Measurements from ENCODE around the gene IFTAP.
"Not testable (repeated sequence)": the region's sequence is repeated elsewhere in the genome, so short reads cannot be mapped to it uniquely, and the experiment has no call there.

IFTAP gene

GRCh38 chr11:36638556-36638955 lies 44.3 kb downstream of the IFTAP start:
- no peak for DNase-seq (ENCODE audit: low spot score)

GRCh38 chr11:36657610-36658267 lies 63.4 kb downstream of the IFTAP start:
- no peak for DNase-seq (ENCODE audit: low spot score)

DNA sequence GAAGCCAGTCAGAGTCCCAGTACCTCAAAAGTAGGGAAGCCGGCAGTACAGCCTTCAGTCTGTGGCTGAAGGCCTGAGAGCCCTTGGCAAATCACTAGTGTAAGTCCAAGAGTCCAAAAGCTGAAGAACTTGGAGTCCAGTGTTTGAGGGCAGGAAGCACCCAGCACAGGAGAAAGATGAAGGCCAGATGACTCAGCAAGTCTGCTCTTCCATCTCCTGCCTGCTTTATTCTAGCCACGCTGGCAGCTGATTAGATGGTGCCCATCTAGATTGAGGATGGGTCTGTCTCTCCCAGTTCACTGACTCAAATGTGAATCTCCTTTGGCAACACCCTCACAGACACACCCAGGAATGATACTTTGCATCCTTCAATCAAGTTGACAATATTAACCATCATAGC lies 67.1 kb downstream of the IFTAP start:
- DNase-seq (ENCODE audit: low spot score) = not testable (repeated sequence)

DNA sequence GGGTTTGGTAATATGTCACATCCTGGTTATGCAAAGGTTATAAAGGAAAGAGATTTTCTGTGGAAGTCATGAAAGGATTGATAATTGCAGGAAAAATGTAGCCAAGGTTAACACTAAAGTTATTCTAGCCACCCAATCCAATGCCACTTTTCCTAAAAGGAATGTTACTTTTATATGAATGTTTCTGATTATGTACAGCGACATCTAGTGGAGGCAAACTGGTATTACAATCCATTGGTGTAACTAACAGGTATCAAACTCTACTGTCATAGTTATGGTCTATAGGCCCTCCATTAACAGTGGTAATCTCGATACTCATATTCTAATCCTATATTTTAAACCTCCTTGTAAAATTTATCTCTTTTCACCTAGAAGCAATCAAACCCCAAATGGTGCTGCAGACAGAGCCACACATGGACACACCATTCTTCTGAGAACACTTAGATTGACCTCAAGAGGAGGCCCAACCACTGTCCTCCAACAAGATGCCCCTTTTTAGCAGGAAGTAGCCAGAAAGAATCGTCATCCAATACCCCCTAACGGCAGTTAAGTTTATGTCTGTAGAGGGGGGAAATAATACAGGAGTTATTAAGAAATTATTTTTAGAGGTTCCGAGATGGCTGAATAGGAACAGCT lies 78.6 kb downstream of the IFTAP start:
- DNase-seq (ENCODE audit: low spot score) = peak; percentile 58

GRCh38 chr11:36679547-36679946 lies 85.2 kb downstream of the IFTAP start:
- not testable (repeated sequence) for DNase-seq (ENCODE audit: low spot score)

GRCh38 chr11:36683818-36684217 lies 89.5 kb downstream of the IFTAP start:
- no peak for DNase-seq (ENCODE audit: low spot score)

DNA sequence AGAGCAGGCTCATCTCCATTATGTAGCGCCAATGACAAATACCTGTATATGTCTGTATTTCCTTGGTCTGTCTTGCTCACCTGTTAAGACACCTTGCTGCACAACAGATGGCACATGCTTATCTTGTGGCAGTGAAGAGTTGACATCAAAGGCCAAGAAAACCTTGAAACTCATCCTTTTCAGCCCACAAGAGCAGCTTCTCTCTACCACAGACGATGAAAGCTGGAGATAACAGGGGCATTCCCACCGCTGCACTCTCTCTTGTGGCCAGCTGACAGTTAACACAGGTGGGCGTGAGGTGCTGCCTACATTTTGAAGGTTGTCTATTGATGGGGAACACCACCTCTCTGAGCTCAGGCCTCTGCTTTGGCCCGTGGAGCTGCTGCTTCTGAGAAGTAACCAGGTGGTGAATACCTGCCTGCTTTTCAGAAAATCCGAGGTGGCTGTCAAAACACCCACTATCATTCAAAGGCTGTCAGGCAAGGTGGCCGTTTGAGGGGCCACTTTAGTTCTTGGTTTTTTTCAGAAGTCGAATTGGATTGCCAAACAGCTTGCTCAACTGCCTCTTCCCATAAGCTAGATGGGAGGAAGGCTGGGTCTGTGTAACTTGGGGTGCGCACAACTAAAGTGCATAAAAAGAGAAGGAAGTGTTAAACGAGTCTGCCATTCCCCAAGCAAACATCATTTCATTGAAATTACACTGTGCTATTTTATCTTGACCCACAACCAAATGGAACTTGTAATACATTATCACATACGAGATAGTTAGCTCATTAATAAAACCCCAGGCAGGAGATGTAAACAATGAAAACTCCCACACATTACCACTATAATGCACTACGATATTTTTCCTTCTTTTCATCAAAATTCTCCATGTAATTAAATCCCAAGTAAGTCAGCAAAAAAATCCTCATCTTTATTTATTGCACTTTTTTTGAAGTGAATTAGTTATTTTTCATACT lies 90.8 kb downstream of the IFTAP start:
- DNase-seq (ENCODE audit: low spot score) = no peak

DNA sequence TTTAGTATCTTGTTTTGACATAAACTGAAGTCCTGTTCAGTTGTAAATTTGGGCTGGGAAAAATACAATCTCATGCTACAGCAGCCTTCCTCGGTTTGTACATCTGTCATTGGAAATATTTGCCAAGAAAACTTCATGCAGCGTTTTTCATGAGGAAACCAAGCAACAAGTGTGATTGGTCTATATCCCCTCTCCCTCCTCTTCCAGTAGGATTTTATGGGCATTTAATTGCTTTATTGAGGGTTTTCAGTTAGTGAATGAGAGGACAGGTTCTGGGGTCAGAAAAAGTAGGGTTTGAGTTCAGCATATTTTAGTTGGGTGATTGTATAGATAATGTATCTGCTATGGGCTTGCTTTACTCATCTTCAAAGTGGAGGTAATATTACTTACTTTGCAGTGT lies 93.8 kb downstream of the IFTAP start:
- DNase-seq (ENCODE audit: low spot score) = no peak

DNA sequence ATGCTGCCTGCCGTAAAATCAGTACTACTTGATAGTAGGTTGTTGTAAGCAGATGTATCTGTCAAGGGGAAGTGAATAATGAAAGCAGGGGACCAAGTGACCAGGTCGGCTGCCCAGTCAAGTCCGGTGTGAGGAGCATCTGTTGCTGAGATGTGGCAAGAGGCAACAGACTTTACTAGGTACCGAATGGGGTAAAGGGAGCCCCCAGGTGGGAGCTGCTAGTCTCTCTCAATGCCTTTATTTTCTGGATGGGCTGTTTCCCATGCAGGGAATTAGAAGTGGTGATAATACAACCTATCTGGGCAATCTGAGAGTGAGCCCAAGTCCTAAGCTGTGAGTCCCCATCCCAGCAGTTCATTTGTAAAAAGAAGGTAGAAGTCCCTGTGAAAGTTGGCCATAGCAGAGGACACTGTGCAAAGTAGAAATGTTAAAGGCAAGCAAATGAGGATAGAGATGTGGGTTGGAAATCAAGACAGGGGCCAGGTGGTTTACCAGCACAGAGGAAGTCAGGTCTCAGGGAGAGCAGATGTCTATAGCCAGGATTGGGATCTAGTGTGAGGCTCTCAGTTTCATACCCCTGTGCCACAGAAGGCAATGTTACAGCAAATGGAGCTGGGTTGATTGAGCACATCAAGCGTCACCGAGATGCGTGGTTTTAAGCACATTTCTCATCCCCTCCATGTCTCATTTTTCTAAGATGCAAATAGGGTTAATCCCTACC lies 94.4 kb downstream of the IFTAP start:
- DNase-seq (ENCODE audit: low spot score) = no peak

GRCh38 chr11:36689442-36689841 lies 95.1 kb downstream of the IFTAP start:
- DNase-seq (ENCODE audit: low spot score) = no peak

- no peak for DNase-seq (ENCODE audit: low spot score)
These were observed 98.4 kb downstream of the IFTAP start for GRCh38 chr11:36692704-36693103.

- no peak for DNase-seq (ENCODE audit: low spot score)
These were observed 99.0 kb downstream of the IFTAP start for GRCh38 chr11:36693139-36693843.

- no peak for DNase-seq (ENCODE audit: low spot score)
These were observed 100.8 kb downstream of the IFTAP start for GRCh38 chr11:36695111-36695510.

GRCh38 chr11:36695571-36695970 lies 101.3 kb downstream of the IFTAP start:
- DNase-seq (ENCODE audit: low spot score) = no peak

- no peak for DNase-seq (ENCODE audit: low spot score)
These were observed 102.2 kb downstream of the IFTAP start for GRCh38 chr11:36696550-36696949.

- no peak for DNase-seq (ENCODE audit: low spot score)
These were observed 105.0 kb downstream of the IFTAP start for GRCh38 chr11:36699271-36699670.

DNA sequence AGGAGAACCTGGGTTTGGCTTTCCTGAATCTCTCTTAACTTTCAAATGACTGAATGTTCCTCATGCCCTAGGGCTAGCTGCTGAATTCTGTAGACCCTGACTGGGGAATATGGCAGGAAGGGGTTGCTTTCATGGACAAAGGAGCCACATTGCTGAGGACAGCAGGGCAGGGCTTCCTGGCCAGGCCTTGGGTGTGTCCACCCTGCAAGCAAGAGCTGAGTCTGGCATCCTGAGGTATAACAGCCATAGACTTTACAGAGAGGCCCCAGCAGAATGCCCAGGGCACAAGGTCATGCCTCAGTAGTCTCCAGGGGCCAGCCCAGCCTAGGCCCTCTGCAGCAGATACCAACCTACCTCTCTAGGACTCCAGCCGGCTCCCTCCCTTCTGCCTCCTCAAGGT lies 105.9 kb downstream of the IFTAP start:
- DNase-seq (ENCODE audit: low spot score) = no peak

DNA sequence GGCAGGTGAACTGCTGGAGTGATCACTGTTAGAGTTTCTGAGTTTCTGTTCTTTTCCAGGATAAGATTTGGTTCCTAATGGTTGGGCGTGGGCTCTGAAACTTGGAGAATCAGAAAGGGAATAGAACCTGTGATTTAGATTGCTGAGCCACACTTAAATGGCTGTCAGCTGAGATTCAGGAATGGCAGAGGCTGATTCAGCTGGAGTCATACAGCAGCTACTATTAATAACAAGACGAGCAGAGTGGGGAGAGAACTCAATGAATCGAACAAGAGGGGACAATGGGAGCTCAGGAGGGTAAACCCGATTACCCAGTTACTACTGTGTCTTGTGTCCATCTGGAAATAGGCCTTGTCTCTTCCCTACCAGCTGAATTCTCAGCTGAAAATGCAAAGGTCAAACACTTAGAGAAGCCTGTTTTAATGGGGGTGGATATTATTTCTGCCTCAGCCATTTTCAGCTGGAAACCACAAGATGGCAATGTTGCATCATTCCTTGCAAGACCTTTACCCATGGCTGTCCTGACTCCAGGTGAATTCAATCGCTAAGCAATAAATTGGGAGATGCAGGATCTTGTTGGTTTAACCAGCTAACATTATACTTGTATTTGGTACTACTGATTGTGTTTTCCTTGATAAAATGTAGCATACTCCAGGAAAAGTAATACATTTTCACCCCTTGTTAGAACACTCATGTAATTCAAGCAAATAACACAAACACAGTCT lies 108.2 kb downstream of the IFTAP start:
- peak; percentile 80 for DNase-seq (ENCODE audit: low spot score)

DNA sequence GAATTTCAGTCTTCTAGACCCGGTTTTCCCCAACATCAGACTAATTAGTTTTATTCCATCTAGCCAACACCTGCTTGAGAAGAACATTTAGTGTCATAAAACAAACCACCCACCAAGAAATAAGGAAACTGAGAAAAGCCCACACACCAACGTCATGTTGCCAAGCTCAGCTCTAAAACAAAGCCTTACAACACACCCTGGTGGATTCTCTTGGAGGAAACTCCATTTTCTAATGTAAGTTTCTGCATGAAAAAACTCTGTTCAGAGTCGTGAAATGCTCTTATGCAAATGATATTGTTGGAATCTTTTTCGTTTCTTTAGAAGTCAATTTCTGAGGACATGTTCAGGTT lies 108.7 kb downstream of the IFTAP start:
- DNase-seq (ENCODE audit: low spot score) = no peak

Measured in RKO (cell line).